Fibroblast of lung (primary cell): ENCODE data around the gene DDC.

Experiments used
- EZH2 ChIP-seq: IDR thresholded peaks from 2 replicates; pipeline ENCODE4 v1.5.1; 2012; ENCODE audit warnings: low read length, control low read depth, mild to moderate bottlenecking; ENCODE audit errors: missing control alignments
- TF ChIP-seq, protein P1 (sequence below), 2 donors: IDR thresholded peaks in 1 of 2; conservative IDR thresholded peaks in 1 of 2; 1 replicate in 1 of 2; 2 replicates in 1 of 2; pipeline ENCODE4 v1.5.1; 2011 to 2012; ENCODE audit warnings: low read length in 2 of 2, control low read depth in 1 of 2, inconsistent platforms in 1 of 2, low read depth in 1 of 2, mild to moderate bottlenecking in 1 of 2

DNA sequence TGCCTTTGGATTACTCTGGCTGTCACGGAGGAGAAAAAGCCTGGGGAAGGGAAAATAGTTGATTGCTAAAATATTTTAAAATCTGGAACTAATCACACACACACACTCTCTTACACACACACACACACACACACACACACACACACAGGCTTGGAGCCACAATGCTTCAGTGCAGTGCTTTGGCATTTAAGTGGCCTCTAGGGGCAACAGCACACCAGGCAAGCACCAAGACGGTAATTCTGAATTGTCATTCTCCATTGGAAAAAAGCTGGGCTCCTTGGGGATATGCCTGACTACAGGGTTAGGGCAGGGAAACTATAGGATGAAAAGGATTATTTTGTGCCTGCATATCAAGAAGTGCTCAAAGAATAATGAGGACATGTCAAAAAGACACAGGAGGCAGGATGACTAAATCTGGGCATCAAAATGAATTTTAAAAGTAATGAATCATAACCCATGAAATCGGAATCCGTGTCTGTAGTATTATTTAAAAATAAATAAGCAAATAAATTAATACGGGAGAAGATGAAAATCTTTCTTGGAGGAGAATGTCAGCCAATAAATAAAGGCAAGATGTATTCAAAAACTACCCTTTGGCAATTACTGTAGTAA, 30.4 kb upstream of the DDC start:
- TF ChIP-seq, protein P1, sequence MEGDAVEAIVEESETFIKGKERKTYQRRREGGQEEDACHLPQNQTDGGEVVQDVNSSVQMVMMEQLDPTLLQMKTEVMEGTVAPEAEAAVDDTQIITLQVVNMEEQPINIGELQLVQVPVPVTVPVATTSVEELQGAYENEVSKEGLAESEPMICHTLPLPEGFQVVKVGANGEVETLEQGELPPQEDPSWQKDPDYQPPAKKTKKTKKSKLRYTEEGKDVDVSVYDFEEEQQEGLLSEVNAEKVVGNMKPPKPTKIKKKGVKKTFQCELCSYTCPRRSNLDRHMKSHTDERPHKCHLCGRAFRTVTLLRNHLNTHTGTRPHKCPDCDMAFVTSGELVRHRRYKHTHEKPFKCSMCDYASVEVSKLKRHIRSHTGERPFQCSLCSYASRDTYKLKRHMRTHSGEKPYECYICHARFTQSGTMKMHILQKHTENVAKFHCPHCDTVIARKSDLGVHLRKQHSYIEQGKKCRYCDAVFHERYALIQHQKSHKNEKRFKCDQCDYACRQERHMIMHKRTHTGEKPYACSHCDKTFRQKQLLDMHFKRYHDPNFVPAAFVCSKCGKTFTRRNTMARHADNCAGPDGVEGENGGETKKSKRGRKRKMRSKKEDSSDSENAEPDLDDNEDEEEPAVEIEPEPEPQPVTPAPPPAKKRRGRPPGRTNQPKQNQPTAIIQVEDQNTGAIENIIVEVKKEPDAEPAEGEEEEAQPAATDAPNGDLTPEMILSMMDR (conservative IDR thresholded peaks at IDR 0.05 in 1 of 2, IDR thresholded peaks at IDR 0.05 in 1 of 2; ENCODE audit: low read depth in 1 of 2, low read length in 2 of 2) = peak; percentile 50 to 63
- no peak for TF ChIP-seq EZH2
